Muscle of leg (tissue), 11 donors: ENCODE results near the gene YIF1B. TPM values are rescaled to one million over a fixed set of nuclear protein-coding genes. Genes with fewer than 3 reads are reported as not detected.
"Not testable (repeated sequence)": the region's sequence is repeated elsewhere in the genome, so short reads cannot be mapped to it uniquely, and the experiment has no call there.

Experiments
- DNase-seq: peaks from one replicate; pipeline ENCODE4 v3.0.0; 2013
- H3K27ac ChIP-seq: one replicate; pipeline ENCODE4 v1.5.1; 2013; ENCODE audit warnings: mild to moderate bottlenecking, low read length, control low read depth
- H3K27me3 ChIP-seq: one replicate; pipeline ENCODE4 v1.6.1; 2013; ENCODE audit warnings: low read length; ENCODE audit not compliant: control insufficient read depth, insufficient read depth
- H3K36me3 ChIP-seq: one replicate; pipeline ENCODE4 v1.6.1; 2013; ENCODE audit warnings: low read length; ENCODE audit not compliant: control insufficient read depth, insufficient read depth
- H3K4me1 ChIP-seq: one replicate; pipeline ENCODE4 v1.6.1; 2013; ENCODE audit warnings: low read length; ENCODE audit not compliant: control insufficient read depth, insufficient read depth
- H3K4me3 ChIP-seq: one replicate; pipeline ENCODE4 v1.5.1; 2013; ENCODE audit warnings: low read length, control low read depth
- H3K9me3 ChIP-seq: replicated peaks from 2 replicates; pipeline ENCODE4 v1.6.1; 2013; ENCODE audit warnings: low read depth, low read length; ENCODE audit not compliant: control insufficient read depth
- WGBS: methylation state at CpG from one replicate; pipeline ENCODE4 v1.1.5; 2013; ENCODE audit warnings: missing lambda C conversion rate; ENCODE audit not compliant: insufficient coverage; 5-methylcytosine and 5-hydroxymethylcytosine counted together
- polyA plus RNA-seq, 8 donors: library from polyadenylated mRNA; unstranded; fragments of 120-200 nt; gene quantifications; one replicate each; pipeline versions ENCODE4 v1.2.1 to v1.2.3, GENCODE V29; 2013; ENCODE audit warnings: inconsistent platforms in 1 of 8, low replicate concordance in 1 of 8; ENCODE audit not compliant: insufficient read length in 8 of 8, insufficient read depth in 1 of 8
- total RNA-seq: library from RNA; stranded (reverse); fragments of 120-200 nt; gene quantifications from one replicate; pipeline ENCODE4 v1.2.4, GENCODE V29; 2013

YIF1B gene
- total and polyA plus RNA-seq, 9 donors = 25.9 to 32.5 (median 29.8) TPM

GRCh38 chr19:38265921-38266429 lies 49.8 kb downstream of the YIF1B start:
- Histone ChIP-seq H3K27me3 (peaks cover 13% of the 10 kb centered on the region), H3K4me3 (no peak overlapping the region), H3K27ac (no peak overlapping the region), H3K9me3 (no peaks in the 10 kb centered on the region), H3K4me1 (peaks cover 12% of the 10 kb centered on the region), H3K36me3 (no peaks in the 10 kb centered on the region)
- no peak for DNase-seq
- 73% methylated on average over 7 of the region's 12 CpGs for WGBS

- H3K9me3 ChIP-seq = no peaks in the 10 kb centered on the region
- H3K4me3 ChIP-seq = no peak overlapping the region
- H3K27ac ChIP-seq = no peak overlapping the region
- WGBS = 42% methylated on average over 8 of the region's 14 CpGs
- DNase-seq = no peak
- peaks cover 12% of the 10 kb centered on the region for H3K4me1 ChIP-seq
- H3K36me3 ChIP-seq = no peaks in the 10 kb centered on the region
- H3K27me3 ChIP-seq = peaks cover 13% of the 10 kb centered on the region
Measured at GRCh38 chr19:38265213-38265861, 50.4 kb downstream of the YIF1B start.

- no peak for DNase-seq
- H3K36me3 ChIP-seq = no peaks in the 10 kb centered on the region
- peaks cover 13% of the 10 kb centered on the region for H3K27me3 ChIP-seq
- no peaks in the 10 kb centered on the region for H3K9me3 ChIP-seq
- no peak within 1 kb of the TSS for H3K27ac ChIP-seq
- peak within 1 kb of the TSS; percentile 47 for H3K4me3 ChIP-seq
- WGBS = 6% methylated on average over 78 of the region's 78 CpGs
- H3K4me1 ChIP-seq = peaks cover 12% of the 10 kb centered on the region
Measured at GRCh38 chr19:38264486-38265212, 51.1 kb downstream of the YIF1B start, which contains the start of gene SPINT2. SPINT2 (plus strand) TSS chr19:38264573; CDS start chr19:38264893, 320 bp downstream.

- Histone ChIP-seq H3K36me3 (no peaks in the 10 kb centered on the region), H3K4me3 (peak overlapping the region; percentile 47), H3K9me3 (no peaks in the 10 kb centered on the region), H3K27ac (no peak overlapping the region), H3K27me3 (peaks cover 13% of the 10 kb centered on the region), H3K4me1 (peaks cover 12% of the 10 kb centered on the region)
- WGBS = 9% methylated on average over 34 of the region's 34 CpGs
- DNase-seq = no peak
Measured at GRCh38 chr19:38263689-38264485, 51.9 kb downstream of the YIF1B start.

GRCh38 chr19:38262585-38263268 lies 53.0 kb downstream of the YIF1B start:
- Histone ChIP-seq H3K27ac (no peak overlapping the region), H3K9me3 (no peaks in the 10 kb centered on the region), H3K4me1 (peaks cover 12% of the 10 kb centered on the region), H3K36me3 (no peaks in the 10 kb centered on the region), H3K27me3 (peaks cover 13% of the 10 kb centered on the region), H3K4me3 (no peak overlapping the region)
- no peak for DNase-seq
- 93% methylated on average over 2 of the region's 7 CpGs for WGBS

- not testable (repeated sequence) for H3K27ac ChIP-seq, H3K36me3 ChIP-seq, DNase-seq, H3K4me3 ChIP-seq, H3K9me3 ChIP-seq
- Histone ChIP-seq H3K4me1 (peaks cover 12% of the 10 kb centered on the region), H3K27me3 (peaks cover 13% of the 10 kb centered on the region)
- WGBS = 90% methylated on average over 11 of the region's 12 CpGs
Measured at GRCh38 chr19:38261942-38262341, 53.8 kb downstream of the YIF1B start.

- Histone ChIP-seq H3K36me3 (peaks cover 2% of the 10 kb centered on the region), H3K27ac (peak overlapping the region; percentile 59), H3K9me3 (no peaks in the 10 kb centered on the region), H3K4me3 (peak overlapping the region; percentile 53), H3K4me1 (peaks cover 53% of the 10 kb centered on the region), H3K27me3 (no peaks in the 10 kb centered on the region)
- peak; percentile 43 for DNase-seq
- 17% methylated on average over 9 of the region's 17 CpGs for WGBS
Measured at GRCh38 chr19:38255383-38256014, 60.2 kb downstream of the YIF1B start.

- DNase-seq = no peak
- H3K4me1 ChIP-seq = peaks cover 54% of the 10 kb centered on the region
- no peak overlapping the region for H3K4me3 ChIP-seq
Measured at GRCh38 chr19:38253788-38254187, 62.0 kb downstream of the YIF1B start.

More at GRCh38 chr19:38253788-38254187, 62.0 kb downstream of the YIF1B start:
- Histone ChIP-seq H3K27ac (peak overlapping the region; percentile 90), H3K36me3 (peaks cover 2% of the 10 kb centered on the region), H3K27me3 (no peaks in the 10 kb centered on the region), H3K9me3 (no peaks in the 10 kb centered on the region)
- WGBS = 63% methylated on average over 4 of the region's 5 CpGs
